Epithelial cell of esophagus (primary cell): ENCODE results near the gene MAD1L1.

Experiments used
- DNase-seq: peaks from one replicate; pipeline ENCODE4 v3.0.0; 2010; ENCODE audit warnings: low read depth
- H3K4me3 ChIP-seq: 2 replicates; pipeline ENCODE4 v1.5.1; 2011; ENCODE audit warnings: mild to moderate bottlenecking, low read length, control low read depth
- CTCF ChIP-seq: IDR thresholded peaks from 2 replicates; pipeline ENCODE4 v1.5.1; 2011; ENCODE audit warnings: low read depth, mild to moderate bottlenecking, low read length, control low read depth, inconsistent platforms; ENCODE audit not compliant: insufficient read depth; ENCODE audit errors: missing control alignments

Gene MAD1L1

GRCh38 chr7:2019461-2019710 is 213.4 kb downstream of the MAD1L1 start:
- H3K4me3 ChIP-seq: no peak overlapping the region
- no peak for TF ChIP-seq CTCF
- DNase-seq: no peak

GRCh38 chr7:2018569-2019460 is 213.9 kb downstream of the MAD1L1 start:
- no peak overlapping the region for H3K4me3 ChIP-seq
- DNase-seq: peak; percentile 55
- TF ChIP-seq CTCF: no peak

GRCh38 chr7:2017914-2018568 is 214.7 kb downstream of the MAD1L1 start:
- no peak for TF ChIP-seq CTCF
- DNase-seq: no peak
- no peak overlapping the region for H3K4me3 ChIP-seq

GRCh38 chr7:2017481-2017891 is 215.3 kb downstream of the MAD1L1 start:
- TF ChIP-seq CTCF: no peak
- H3K4me3 ChIP-seq: no peak overlapping the region
- DNase-seq: no peak

- no peak for TF ChIP-seq CTCF
- H3K4me3 ChIP-seq: no peak overlapping the region
- DNase-seq: peak; percentile 32
These were observed 215.8 kb downstream of the MAD1L1 start for GRCh38 chr7:2016761-2017480.

GRCh38 chr7:2016021-2016631 is 216.6 kb downstream of the MAD1L1 start:
- no peak for TF ChIP-seq CTCF
- no peak for DNase-seq
- H3K4me3 ChIP-seq: no peak overlapping the region
